Measurements from ENCODE around the gene SLC35E3.

DNA sequence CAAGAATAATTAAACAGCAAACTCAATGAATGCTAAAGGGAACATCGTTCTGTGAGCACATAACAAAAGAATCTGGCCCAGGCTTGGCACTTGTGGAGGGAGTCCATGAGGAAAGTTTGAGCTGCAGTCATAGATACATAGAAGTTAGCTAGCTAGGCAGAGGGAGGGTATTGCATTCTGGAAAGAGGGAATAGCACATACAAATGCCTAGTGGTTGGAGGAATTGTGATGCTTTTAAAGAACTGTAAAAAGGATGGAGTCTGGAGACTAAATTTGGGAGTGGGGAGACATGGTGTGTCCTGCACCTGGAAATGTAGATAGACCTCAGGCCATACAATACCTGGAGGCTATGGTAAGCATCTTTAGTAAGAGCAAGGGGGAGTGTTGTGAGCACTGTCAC, 24.0 kb downstream of the SLC35E3 start:
- no peak for TF ChIP-seq POLR2A (IDR thresholded peaks at IDR 0.05)
- TF ChIP-seq, protein P1, sequence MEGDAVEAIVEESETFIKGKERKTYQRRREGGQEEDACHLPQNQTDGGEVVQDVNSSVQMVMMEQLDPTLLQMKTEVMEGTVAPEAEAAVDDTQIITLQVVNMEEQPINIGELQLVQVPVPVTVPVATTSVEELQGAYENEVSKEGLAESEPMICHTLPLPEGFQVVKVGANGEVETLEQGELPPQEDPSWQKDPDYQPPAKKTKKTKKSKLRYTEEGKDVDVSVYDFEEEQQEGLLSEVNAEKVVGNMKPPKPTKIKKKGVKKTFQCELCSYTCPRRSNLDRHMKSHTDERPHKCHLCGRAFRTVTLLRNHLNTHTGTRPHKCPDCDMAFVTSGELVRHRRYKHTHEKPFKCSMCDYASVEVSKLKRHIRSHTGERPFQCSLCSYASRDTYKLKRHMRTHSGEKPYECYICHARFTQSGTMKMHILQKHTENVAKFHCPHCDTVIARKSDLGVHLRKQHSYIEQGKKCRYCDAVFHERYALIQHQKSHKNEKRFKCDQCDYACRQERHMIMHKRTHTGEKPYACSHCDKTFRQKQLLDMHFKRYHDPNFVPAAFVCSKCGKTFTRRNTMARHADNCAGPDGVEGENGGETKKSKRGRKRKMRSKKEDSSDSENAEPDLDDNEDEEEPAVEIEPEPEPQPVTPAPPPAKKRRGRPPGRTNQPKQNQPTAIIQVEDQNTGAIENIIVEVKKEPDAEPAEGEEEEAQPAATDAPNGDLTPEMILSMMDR (IDR thresholded peaks at IDR 0.05), result no peak

Data from breast epithelium (tissue), 3 donors.